Mucosa of descending colon (tissue), 3 donors: Measurements from ENCODE around the gene UBE3C. TPM values are rescaled to one million over a fixed set of nuclear protein-coding genes. Genes with fewer than 3 reads are reported as not detected.

ENCODE experiments used
- ATAC-seq: fragments of 200-7000 bp; cut with Tn5 transposase; one replicate; pipeline ENCODE4 v1.9.1; 2020; ENCODE audit warnings: mild to moderate bottlenecking, moderate library complexity
- DNase-seq, 3 donors: peaks; one replicate each; pipeline ENCODE4 v3.0.0-alpha.2; 2020
- H3K36me3 ChIP-seq: fragments of 200-600 bp; one replicate; pipeline ENCODE4 v1.8.0; 2021; ENCODE audit warnings: low read depth, mild to moderate bottlenecking
- H3K4me1 ChIP-seq: fragments of 200-600 bp; one replicate; pipeline ENCODE4 v1.8.0; 2021; ENCODE audit warnings: low read depth, mild to moderate bottlenecking
- H3K4me3 ChIP-seq: fragments of 200-600 bp; one replicate; pipeline ENCODE4 v1.8.0; 2021; ENCODE audit warnings: mild to moderate bottlenecking
- H3K9me3 ChIP-seq: fragments of 200-600 bp; one replicate; pipeline ENCODE4 v1.8.0; 2021; ENCODE audit warnings: mild to moderate bottlenecking
- intact Hi-C, 2 donors: fragments of 100-400 bp; cut with DNase I in 1 of 2; cut with micrococcal nuclease in 1 of 2; formaldehyde crosslinking; loops; one replicate each; pipeline versions ENCODE4 v1.11.0 to v1.11.1; 2022; cut with DNase I, micrococcal nuclease
- total RNA-seq, 3 donors: library from RNA; stranded (reverse); fragmentation: NEBNext Ultra II Directional in 2 of 3; extraction: Animal tissue kit (Norgen Biotek cat#: 25700) in 2 of 3; gene quantifications; one replicate each; pipeline versions ENCODE4 v1.2.1 to v1.2.4, GENCODE V29; 2021 to 2023
- TF ChIP-seq, protein P1 (sequence below): fragments of 200-600 bp; IDR thresholded peaks from one replicate; pipeline ENCODE4 v1.8.0; 2022; ENCODE audit warnings: antibody characterized with exemption, mild to moderate bottlenecking
- donor health status: DM: no; HTN: no; CAD: no; lungs with moderate emphysema.
- donor health status: DM: no; HTN: no; CAD: no.
- donor health status: DM: no; HTN: yes; CAD: no.

UBE3C gene
- total RNA-seq, 3 donors from 2014 or later = 58.1 to 68.0 (median 66.7) TPM

DNA sequence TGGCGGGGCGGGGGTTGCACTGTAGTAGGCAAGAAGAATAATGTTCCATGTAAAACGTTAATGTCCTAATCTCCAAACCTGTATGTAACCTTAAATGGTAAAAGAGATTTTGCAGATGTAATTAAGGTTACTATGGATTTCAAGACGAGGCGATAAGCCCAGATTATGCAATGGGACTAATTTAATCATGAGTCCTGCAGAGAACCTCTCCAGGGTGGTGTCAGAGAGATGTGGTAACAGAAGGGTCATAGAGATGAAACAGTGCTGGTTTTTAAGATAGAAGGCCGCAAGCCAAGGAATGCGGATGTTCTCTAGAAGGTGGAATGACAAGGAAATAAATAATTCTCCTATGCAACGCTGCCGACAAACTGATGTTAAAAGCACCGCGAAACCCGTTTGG is 57.1 kb downstream of the UBE3C start:
- H3K36me3 ChIP-seq = no peaks in the 10 kb centered on the region
- intact Hi-C loops = no loop called here
- DNase-seq = no peak
- H3K4me3 ChIP-seq = no peak overlapping the region
- TF ChIP-seq, protein P1, sequence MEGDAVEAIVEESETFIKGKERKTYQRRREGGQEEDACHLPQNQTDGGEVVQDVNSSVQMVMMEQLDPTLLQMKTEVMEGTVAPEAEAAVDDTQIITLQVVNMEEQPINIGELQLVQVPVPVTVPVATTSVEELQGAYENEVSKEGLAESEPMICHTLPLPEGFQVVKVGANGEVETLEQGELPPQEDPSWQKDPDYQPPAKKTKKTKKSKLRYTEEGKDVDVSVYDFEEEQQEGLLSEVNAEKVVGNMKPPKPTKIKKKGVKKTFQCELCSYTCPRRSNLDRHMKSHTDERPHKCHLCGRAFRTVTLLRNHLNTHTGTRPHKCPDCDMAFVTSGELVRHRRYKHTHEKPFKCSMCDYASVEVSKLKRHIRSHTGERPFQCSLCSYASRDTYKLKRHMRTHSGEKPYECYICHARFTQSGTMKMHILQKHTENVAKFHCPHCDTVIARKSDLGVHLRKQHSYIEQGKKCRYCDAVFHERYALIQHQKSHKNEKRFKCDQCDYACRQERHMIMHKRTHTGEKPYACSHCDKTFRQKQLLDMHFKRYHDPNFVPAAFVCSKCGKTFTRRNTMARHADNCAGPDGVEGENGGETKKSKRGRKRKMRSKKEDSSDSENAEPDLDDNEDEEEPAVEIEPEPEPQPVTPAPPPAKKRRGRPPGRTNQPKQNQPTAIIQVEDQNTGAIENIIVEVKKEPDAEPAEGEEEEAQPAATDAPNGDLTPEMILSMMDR = no peak
- H3K4me1 ChIP-seq = no peaks in the 10 kb centered on the region
- no peaks in the 10 kb centered on the region for H3K9me3 ChIP-seq
- no peak for ATAC-seq

DNA sequence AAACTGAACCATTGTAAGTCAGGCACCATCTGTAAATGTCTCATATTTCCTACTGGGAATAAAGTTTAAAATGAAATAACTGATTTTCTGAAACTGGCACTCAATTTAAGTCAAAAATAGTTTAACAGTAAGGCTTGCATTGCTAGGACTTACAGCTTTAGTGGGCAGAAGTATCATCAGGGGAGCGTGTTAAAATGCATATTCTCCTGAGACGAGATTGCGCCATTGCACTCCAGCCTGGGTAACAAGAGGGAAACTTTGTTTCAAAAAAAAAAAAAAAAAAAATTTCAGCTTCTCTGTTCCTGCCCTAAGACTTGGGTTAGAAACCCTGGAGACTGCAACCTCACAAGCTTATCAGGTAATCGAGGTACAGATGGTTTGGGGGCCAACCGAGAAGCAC is 65.4 kb downstream of the UBE3C start:
- ATAC-seq (no peak), DNase-seq (no peak)
- Histone ChIP-seq H3K4me3 (no peak overlapping the region), H3K9me3 (no peaks in the 10 kb centered on the region), H3K36me3 (no peaks in the 10 kb centered on the region), H3K4me1 (no peaks in the 10 kb centered on the region)
- intact Hi-C loops = no loop called here
- TF ChIP-seq, protein P1 = no peak

DNA sequence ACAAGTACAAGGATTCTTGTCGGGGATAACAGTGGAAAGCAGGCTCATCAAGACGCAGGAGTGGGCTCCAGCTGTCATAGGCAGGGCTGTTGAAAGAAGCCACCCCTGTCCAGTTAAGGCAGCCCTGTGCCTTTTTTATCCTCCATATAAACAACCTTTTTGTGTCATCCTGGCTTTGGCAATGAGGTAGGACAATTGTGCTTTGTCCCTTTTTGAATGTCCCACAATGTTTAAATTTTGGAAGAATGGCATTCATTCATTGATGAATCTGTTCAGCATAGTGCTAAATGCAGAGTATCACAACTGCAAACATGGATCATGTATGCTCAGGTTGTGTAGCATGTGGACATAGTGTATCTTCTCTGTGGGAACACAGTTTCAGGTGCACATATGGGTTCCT is 66.7 kb downstream of the UBE3C start:
- H3K4me3 ChIP-seq = no peak overlapping the region
- H3K4me1 ChIP-seq = no peaks in the 10 kb centered on the region
- intact Hi-C loops = no loop called here
- TF ChIP-seq, protein P1 = no peak
- DNase-seq (no peak), ATAC-seq (no peak)
- no peaks in the 10 kb centered on the region for H3K9me3 ChIP-seq
- no peaks in the 10 kb centered on the region for H3K36me3 ChIP-seq

DNA sequence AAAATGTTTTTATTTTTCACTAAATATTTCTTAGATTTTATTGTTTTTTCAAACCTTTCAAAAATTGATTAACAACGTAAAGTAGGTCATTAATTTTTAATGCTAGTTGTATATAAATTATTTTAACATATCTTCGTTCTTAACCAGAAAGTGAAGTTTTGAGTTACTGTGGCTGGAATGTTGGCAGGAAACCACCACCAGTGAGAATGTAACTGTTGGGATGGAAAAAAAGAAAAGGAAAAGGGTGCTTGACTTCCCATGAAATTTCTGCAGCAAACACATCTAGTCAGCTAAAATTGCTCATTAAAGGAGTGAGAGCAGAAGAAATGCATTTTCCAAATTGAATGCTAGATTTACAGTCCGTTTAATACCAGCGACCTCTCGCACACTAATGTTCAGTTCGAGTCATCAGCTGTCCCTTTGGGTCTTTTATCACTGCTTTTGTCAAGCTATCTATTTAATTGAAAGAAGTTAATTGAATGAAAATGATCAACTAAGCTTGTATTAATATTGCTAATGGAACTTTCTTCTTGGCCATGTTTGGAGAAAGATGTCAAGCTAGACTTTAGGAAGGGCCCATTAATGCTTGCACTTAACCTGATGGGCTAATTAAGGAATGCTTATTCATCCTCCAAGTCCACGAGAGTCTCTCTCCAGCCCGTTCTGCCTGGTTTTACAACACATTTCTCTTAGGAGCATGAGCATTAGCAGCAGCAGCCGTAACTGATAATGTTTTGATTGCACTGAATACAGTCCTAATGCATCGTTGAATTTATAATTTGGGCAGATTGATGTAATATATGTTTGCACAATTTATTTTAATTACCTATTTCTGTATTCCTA is 70.1 kb downstream of the UBE3C start:
- Histone ChIP-seq H3K4me3 (no peak overlapping the region), H3K36me3 (no peaks in the 10 kb centered on the region), H3K4me1 (no peaks in the 10 kb centered on the region), H3K9me3 (no peaks in the 10 kb centered on the region)
- TF ChIP-seq, protein P1 = no peak
- ATAC-seq (no peak), DNase-seq (no peak)
- intact Hi-C loops = no loop called here

DNA sequence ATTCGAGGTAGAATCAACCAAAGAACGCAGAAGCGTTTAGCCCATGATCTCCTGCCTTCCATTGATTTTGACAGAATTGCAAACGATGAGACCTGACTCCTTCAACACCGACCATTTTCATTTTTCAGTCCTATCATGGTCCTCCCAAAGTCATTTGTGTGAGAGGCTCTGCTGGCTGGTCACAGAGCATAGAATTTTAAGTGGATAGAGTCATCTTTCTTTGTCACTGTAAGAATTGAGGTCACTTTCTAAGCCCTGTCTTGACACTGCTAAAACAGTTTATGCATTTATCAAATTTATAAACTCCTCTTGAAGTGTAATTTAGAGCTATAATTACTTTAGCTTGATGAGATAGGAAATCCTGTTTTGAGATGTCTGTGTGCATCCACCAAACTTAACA is 72.0 kb downstream of the UBE3C start:
- no peaks in the 10 kb centered on the region for H3K9me3 ChIP-seq
- ATAC-seq = no peak
- H3K4me1 ChIP-seq = no peaks in the 10 kb centered on the region

More for the DNA sequence above, 72.0 kb downstream of the UBE3C start:
- H3K4me3 ChIP-seq = no peak overlapping the region
- intact Hi-C loops = no loop called here
- H3K36me3 ChIP-seq = peaks cover 4% of the 10 kb centered on the region
- no peak for DNase-seq
- TF ChIP-seq, protein P1 = no peak
